ENCODE results near the gene SSUH2. TPM values are rescaled to one million over a fixed set of nuclear protein-coding genes. Genes with fewer than 3 reads are reported as not detected.

Gene SSUH2
- total and polyA plus RNA-seq, 9 of the 15 experiments (the other 6 are each of a cell fraction or from before 2014, with no cell fraction given) = 0.04 to 0.17 (median 0.04) TPM; not detected in 6

GRCh38 chr3:8650583-8651416 lies 6.2 kb upstream of the SSUH2 start:
- H3K4me2 ChIP-seq (ENCODE audit: insufficient read depth, low read length) = no peak overlapping the region
- ChIA-PET POLR2A (no interaction called here), CTCF (ENCODE audit: low intra/inter-chr PET ratio) (no interaction called here)
- no peak overlapping the region for H3K4me3 ChIP-seq
- no peak overlapping the region for H3K27ac ChIP-seq (ENCODE audit: extremely low read depth, low read depth, low read length)
- H3K4me1 ChIP-seq (replicated peaks in 1 of 2; ENCODE audit: control insufficient read depth in 2 of 2, insufficient read depth in 2 of 2, low read length in 2 of 2) = no peaks in the 10 kb centered on the region
- 0 out of 2 replicates have a peak, but pooled peaks cover 7% of the 10 kb centered on the region for H4K20me1 ChIP-seq (replicated peaks; ENCODE audit: control insufficient read depth, insufficient read depth, low read length)
- ATAC-seq (no peak), FAIRE-seq (no peak), DNase-seq (ENCODE audit: extremely low read depth in 1 of 4, low spot score in 3 of 4) (no peak)
- no peaks in the 10 kb centered on the region for H3K79me2 ChIP-seq (ENCODE audit: control insufficient read depth, insufficient read depth, low read length)
- TF ChIP-seq, protein P1, sequence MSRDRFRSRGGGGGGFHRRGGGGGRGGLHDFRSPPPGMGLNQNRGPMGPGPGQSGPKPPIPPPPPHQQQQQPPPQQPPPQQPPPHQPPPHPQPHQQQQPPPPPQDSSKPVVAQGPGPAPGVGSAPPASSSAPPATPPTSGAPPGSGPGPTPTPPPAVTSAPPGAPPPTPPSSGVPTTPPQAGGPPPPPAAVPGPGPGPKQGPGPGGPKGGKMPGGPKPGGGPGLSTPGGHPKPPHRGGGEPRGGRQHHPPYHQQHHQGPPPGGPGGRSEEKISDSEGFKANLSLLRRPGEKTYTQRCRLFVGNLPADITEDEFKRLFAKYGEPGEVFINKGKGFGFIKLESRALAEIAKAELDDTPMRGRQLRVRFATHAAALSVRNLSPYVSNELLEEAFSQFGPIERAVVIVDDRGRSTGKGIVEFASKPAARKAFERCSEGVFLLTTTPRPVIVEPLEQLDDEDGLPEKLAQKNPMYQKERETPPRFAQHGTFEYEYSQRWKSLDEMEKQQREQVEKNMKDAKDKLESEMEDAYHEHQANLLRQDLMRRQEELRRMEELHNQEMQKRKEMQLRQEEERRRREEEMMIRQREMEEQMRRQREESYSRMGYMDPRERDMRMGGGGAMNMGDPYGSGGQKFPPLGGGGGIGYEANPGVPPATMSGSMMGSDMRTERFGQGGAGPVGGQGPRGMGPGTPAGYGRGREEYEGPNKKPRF (IDR thresholded peaks at IDR 0.05; ENCODE audit: low read depth, low read length) = no peak
- TF ChIP-seq NR2C2 (CRISPR knock-in tag; IDR thresholded peaks at IDR 0.05) (no peak), NR2C2 (tag; IDR thresholded peaks at IDR 0.05) (no peak), HOXB6 (CRISPR knock-in tag; IDR thresholded peaks at IDR 0.05; ENCODE audit: borderline replicate concordance) (no peak), RBM22 (IDR thresholded peaks at IDR 0.05; ENCODE audit: low read depth, low read length, poor library complexity, severe bottlenecking) (no peak), ZNF274 (IDR thresholded peaks at IDR 0.05; ENCODE audit: borderline replicate concordance, low read depth, low read length) (no peak), ZFP1 (CRISPR knock-in tag; IDR thresholded peaks at IDR 0.05) (no peak), NCOA6 (IDR thresholded peaks at IDR 0.05) (no peak), STAT5A (IDR thresholded peaks at IDR 0.05; ENCODE audit: borderline replicate concordance, low read length) (no peak), ZNF512 (tag; IDR thresholded peaks at IDR 0.05) (no peak), ZNF561 (CRISPR knock-in tag; conservative IDR thresholded peaks at IDR 0.05) (no peak), POLR2AphosphoS5 (IDR thresholded peaks at IDR 0.05; ENCODE audit: control insufficient read depth, insufficient read depth, low read depth, low read length) (no peak), SMARCA4 (IDR thresholded peaks at IDR 0.05) (no peak)
- TF ChIP-seq, protein P2, sequence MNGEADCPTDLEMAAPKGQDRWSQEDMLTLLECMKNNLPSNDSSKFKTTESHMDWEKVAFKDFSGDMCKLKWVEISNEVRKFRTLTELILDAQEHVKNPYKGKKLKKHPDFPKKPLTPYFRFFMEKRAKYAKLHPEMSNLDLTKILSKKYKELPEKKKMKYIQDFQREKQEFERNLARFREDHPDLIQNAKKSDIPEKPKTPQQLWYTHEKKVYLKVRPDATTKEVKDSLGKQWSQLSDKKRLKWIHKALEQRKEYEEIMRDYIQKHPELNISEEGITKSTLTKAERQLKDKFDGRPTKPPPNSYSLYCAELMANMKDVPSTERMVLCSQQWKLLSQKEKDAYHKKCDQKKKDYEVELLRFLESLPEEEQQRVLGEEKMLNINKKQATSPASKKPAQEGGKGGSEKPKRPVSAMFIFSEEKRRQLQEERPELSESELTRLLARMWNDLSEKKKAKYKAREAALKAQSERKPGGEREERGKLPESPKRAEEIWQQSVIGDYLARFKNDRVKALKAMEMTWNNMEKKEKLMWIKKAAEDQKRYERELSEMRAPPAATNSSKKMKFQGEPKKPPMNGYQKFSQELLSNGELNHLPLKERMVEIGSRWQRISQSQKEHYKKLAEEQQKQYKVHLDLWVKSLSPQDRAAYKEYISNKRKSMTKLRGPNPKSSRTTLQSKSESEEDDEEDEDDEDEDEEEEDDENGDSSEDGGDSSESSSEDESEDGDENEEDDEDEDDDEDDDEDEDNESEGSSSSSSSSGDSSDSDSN (IDR thresholded peaks at IDR 0.05; ENCODE audit: borderline replicate concordance in 1 of 2, low read depth in 2 of 2, low read length in 2 of 2) = no peak
- no peaks in the 10 kb centered on the region for H3K9me1 ChIP-seq (ENCODE audit: control insufficient read depth, insufficient read depth, low read length)
- peaks cover 13 to 63% of the 10 kb centered on the region in 2 experiments for H3K27me3 ChIP-seq (ENCODE audit: control insufficient read depth in 2 of 2, insufficient read depth in 2 of 2, low read length in 2 of 2)
- H3K9ac ChIP-seq (ENCODE audit: insufficient read depth in 1 of 2, low read depth in 2 of 2, low read length in 2 of 2) = no peak overlapping the region
- WGBS (ENCODE audit: insufficient coverage, low coverage, missing lambda C conversion rate) = under 1% methylated on average over 13 of the region's 13 CpGs
- intact Hi-C loops (cut with micrococcal nuclease) = no loop called here
- no TSS peak for BruUV-seq (replicated peaks)
- H3K9me3 ChIP-seq (replicated peaks; ENCODE audit: control insufficient read depth, insufficient read depth, low read depth, low read length) = no peaks in the 10 kb centered on the region
- in situ Hi-C loops (cut with MboI) = no loop called here
- no peak overlapping the region for H2AFZ ChIP-seq (ENCODE audit: low read depth, low read length)
- no peaks in the 10 kb centered on the region for H3K36me3 ChIP-seq (ENCODE audit: control insufficient read depth, insufficient read depth, low read length)

All from K562 (cell line).